VCaP (cell line): ENCODE measurements around the gene ZNF234.
"Not testable (repeated sequence)": the region's sequence is repeated elsewhere in the genome, so short reads cannot be mapped to it uniquely, and the experiment has no call there.

ENCODE experiments used
- H3K27ac ChIP-seq: fragments of 450-650 bp; 2 replicates; pipeline ENCODE4 v1.5.1; 2017
- TF ChIP-seq, protein P1 (sequence below): fragments of 450-650 bp; conservative IDR thresholded peaks from 2 replicates; pipeline ENCODE4 v1.5.1; 2017; ENCODE audit warnings: mild to moderate bottlenecking, moderate library complexity

Gene ZNF234

DNA sequence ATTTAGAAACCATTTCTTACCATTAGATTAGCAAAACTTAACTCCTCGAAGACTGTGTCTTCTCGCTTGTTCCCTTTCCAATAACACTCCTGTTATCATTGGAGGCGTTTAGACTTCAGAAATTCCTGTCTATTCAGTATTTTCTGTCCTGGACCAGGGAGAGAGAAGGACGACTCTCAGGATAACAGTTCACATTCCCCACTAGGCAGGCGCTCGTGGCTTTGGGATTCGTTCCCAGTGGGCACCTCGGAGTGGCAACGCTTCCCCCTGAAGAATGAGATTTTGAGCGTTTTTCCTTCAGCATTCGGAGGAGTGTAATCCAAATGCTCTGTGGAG, 28.6 kb upstream of the ZNF234 start:
- TF ChIP-seq, protein P1, sequence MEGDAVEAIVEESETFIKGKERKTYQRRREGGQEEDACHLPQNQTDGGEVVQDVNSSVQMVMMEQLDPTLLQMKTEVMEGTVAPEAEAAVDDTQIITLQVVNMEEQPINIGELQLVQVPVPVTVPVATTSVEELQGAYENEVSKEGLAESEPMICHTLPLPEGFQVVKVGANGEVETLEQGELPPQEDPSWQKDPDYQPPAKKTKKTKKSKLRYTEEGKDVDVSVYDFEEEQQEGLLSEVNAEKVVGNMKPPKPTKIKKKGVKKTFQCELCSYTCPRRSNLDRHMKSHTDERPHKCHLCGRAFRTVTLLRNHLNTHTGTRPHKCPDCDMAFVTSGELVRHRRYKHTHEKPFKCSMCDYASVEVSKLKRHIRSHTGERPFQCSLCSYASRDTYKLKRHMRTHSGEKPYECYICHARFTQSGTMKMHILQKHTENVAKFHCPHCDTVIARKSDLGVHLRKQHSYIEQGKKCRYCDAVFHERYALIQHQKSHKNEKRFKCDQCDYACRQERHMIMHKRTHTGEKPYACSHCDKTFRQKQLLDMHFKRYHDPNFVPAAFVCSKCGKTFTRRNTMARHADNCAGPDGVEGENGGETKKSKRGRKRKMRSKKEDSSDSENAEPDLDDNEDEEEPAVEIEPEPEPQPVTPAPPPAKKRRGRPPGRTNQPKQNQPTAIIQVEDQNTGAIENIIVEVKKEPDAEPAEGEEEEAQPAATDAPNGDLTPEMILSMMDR, result no peak
- peak overlapping the region; percentile 70 for H3K27ac ChIP-seq

DNA sequence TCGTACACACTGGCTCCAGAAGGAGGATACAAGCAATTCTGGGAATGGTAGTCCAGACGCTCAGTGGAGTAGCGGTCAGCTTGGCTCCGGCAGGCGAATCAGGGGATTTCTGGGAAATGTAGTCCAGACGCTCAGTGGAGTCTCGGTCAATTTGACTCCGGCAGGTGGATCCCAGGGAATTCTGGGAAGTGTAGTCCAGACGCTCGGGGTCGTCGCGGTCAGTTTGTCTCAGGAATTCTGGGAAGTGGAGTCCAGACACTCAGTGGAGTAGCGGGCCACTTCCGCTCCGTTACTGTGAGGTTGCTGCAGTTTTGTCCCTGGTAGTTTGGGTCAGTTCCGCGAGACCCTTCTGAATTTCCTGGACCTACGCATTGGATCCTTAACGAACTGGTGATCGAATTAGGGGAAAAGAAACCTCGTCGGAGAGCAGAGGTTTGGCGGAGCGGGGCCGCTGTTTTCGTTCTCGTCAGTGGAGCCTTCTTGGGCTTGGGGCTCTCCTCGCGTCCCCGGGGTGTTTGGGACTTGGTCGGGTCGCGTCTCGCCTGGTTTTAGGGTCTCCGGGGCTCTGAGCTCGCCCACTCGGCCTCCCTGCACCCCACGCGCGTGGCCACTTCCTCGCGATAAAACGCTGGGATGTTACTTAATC, 28.1 kb upstream of the ZNF234 start, which contains the start of gene ZNF225:
Gene ZNF225 (plus strand): TSS at position 262 of the 646 bp plus-strand sequence. CDS start 2,429 bp downstream, outside the sequence.
- peak within 1 kb of the TSS; percentile 70 for H3K27ac ChIP-seq
- TF ChIP-seq, protein P1, result no peak

DNA sequence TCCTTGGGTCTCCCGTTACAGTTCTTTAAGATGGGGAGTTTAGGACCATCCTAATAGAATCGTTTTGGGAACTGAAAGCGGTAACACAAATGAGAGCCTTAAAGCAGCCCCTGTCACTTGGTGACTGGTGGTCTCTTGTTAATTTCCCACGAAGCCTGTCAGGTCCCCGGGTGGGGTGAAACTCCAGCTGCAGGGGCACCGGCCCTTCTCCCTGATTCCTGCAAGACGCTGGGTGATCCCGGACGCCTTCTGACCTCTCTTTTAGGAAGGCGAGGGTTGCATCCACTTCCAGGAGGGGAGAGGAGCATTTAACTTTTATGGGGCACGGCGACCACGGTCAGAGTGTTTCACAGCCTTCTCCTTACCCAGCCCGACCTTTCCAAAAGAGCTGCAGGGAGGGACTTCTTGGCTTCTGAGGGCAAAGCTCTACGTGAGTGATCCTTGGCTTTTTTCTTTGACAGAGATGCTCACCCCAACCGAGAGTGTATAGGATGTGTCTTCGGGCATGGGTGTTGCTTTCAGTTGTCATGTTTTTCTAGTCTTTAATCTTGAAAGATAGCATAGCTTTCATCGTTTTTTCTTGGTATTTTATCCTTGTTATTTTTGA, 27.5 kb upstream of the ZNF234 start:
- peak overlapping the region; percentile 70 for H3K27ac ChIP-seq
- TF ChIP-seq, protein P1, result no peak

DNA sequence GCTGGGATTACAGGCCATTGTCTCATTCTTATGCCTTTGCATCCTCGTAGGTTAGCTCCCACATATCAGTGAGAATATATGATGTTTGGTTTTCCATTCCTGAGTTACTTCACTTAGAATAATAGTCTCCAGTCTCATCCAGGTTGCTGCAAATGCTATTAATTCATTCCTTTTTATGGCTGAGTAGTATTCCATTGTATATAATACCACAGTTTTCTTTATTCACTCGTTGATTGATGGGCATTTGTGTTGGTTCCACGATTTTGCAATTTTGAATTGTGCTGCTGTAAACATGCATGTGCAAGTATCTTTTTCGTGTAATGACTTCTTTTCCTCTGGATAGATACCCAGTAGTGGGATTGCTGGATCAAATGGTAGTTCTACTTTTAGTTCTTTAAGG, 20.2 kb upstream of the ZNF234 start:
- H3K27ac ChIP-seq, result not testable (repeated sequence)

DNA sequence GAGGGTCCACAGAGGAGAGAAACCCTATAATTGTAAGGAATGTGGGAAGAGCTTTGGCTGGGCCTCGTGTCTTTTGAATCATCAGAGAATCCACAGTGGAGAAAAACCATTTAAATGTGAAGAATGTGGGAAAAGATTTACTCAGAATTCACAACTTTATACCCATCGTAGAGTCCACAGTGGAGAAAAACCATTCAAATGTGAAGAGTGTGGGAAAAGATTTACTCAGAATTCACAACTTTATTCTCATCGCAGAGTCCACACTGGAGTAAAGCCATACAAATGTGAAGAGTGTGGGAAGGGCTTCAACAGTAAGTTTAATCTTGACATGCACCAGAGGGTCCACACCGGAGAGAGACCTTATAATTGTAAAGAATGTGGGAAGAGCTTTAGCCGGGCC, 9.4 kb upstream of the ZNF234 start:
- TF ChIP-seq, protein P1, result no peak
- H3K27ac ChIP-seq, result no peak overlapping the region

DNA sequence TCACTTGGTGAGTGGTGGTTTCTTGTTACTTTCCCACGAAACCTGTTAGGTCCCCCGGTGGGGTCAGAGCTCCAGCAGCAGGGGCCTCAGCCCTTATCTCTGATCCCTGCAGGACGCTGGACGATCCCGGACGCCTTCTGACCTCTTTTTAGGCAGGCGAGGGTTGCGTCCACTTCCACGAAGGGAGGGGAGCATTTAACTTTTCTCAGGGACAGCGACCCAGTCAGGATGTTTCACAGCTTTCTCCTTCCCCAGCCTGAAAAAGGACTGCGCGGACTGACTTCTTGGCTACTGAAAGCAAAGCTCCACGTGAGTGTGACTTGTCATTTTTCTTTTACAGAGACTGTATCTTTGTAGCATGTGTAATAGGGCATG, 692 bp downstream of the ZNF234 start:
- H3K27ac ChIP-seq, result peak overlapping the region; percentile 78

DNA sequence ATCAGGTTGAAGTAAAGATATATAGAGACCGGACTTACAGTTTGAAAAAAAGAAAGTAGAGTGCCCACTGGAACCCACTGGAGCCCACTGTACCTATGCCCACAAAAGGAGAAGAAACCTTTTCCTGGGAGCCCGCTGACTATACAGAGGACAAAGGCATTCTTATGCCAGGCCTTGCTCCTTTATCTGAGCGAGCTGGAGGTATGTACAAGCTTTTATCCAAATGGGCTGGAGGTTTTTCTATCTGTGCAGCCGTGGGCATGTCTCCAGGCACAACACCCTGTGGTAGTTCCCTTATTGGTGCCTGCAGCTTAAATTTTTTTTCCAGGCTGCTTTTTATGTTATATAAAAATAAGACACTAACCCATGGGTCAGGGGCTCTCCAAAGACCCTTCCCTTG, 8.4 kb downstream of the ZNF234 start:
- TF ChIP-seq, protein P1, result no peak
- no peak overlapping the region for H3K27ac ChIP-seq

More for the DNA sequence above, 692 bp downstream of the ZNF234 start:
- TF ChIP-seq, protein P1, result no peak

DNA sequence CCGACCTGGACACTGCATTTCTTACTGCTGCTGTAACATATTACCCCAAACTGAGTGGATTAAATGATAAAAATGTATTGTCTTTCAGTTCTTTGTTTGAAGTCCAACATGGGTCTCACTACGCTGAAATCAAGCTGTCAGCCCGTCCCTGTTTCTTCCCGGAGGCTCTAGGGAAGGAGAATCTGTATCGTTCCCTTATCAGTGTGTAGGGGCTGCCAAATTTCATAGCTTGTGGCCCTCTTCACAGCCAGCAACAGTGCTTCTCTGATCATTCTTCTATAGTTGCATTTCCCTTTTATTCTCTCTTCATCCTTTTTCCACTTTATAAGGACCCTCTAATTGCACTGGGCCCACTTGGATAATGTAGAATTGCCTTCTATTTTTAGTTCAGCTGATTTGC, 10.1 kb downstream of the ZNF234 start:
- no peak overlapping the region for H3K27ac ChIP-seq
- TF ChIP-seq, protein P1, result no peak
